GM18526 (cell line): Measurements from ENCODE around the gene KMT2B.

Source experiments
- POLR2A ChIP-seq: IDR thresholded peaks from 3 replicates; pipeline ENCODE4 v1.6.1; 2011; ENCODE audit not compliant: insufficient read length; ENCODE audit errors: extremely low read depth

KMT2B gene

DNA sequence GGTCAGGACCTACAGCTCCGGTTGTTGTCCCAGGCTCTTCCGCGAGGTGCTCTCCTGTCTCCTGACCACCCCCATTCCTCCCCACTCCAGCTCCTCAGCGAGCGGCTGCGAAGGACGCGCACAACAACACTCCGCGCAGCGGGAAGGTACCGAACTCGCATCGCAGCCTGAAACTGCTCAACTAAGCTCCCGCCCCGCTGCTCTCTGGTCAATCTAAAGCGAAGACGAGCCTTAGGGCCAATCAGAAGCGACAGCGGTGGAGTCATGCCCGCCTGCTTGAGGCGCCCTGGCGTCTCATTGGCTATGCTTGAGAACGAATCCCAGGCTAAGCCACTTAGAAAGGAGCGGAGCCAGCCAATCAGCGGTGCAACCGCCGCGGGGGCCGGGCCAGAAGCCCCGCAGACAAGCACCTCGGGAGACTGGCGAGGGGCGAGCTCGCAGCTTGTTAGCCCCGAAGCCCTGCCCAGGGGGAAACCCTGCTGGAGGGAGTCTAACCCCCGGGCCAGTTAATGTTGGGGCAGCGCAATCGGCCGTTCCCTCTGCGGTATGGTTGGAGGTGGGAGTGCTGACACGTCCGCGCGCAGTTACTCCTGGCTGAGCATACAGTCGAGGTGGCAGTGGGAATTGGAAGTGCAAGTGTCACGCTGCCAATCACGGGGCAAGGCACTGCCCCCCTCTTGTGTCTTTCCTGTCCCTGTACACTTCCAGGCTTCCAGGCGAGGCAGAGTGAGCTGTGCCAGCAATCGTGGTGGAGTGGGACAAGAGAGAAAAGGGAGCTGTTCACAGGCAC, 15.4 kb upstream of the KMT2B start:
- peak; percentile 78 for TF ChIP-seq POLR2A

DNA sequence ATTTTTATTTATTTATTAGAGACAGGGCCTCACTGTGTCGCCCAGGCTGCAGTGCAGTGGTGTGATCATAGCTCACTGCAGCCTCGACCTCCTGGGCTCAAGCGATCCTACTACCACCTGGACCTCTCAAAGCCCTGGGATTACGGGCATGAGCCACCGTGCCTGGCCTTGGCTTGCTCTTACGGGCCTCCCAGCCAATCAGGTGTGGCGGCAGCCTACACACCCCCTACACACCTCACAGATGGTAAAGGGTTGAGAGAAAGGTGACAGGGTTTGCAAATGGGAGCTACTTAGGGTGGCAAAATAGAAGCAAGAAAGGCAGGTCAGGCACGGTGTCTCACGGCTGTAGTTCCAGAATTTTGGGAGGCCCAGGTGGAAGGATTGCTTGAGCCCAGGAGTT, 14.5 kb upstream of the KMT2B start:
- TF ChIP-seq POLR2A: no peak

DNA sequence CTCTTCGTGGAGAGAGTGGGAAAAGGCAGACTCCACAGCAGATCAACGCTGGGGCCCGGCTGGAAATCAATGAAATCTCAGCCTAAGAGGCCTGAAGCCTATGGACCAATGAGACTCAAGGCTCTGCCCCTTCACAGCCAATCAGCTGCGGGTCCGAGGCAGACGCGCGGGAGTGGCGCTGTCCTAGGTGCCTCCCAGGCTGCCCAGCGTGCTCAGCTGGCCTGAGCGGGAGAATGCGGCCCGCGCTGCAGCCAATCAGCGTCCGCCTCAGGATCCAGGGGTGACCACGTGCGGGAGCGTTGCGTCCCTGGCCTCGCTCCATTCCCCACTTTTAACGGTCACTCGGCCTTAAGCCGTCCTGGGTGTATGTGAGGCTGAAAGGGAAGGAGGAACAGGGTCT, 13.6 kb upstream of the KMT2B start, which contains the start of gene ZBTB32:
TSS of gene ZBTB32 (plus strand) at position 341 of the 400 bp plus-strand sequence. CDS start 10,069 bp downstream, outside the sequence.
- TF ChIP-seq POLR2A: no peak

DNA sequence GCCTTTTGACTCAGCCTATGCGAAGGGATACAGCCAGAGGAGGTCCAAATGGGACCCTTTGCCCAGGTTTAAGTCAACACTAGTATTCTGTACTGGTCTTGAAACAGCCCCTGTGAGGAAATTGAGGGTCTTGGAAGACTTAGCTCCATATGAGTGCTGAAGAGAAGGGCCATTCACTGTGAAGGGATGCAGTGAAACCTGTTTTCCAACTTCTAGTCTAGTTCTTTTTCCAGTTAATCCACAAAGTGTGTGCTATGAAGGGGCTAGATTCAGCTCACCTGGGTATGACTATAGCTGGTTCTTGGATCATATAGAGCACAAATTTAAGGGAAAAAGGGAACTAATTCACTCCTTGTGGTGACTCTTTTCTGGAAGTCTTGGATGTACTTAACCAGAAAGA, 9.4 kb upstream of the KMT2B start:
- no peak for TF ChIP-seq POLR2A

DNA sequence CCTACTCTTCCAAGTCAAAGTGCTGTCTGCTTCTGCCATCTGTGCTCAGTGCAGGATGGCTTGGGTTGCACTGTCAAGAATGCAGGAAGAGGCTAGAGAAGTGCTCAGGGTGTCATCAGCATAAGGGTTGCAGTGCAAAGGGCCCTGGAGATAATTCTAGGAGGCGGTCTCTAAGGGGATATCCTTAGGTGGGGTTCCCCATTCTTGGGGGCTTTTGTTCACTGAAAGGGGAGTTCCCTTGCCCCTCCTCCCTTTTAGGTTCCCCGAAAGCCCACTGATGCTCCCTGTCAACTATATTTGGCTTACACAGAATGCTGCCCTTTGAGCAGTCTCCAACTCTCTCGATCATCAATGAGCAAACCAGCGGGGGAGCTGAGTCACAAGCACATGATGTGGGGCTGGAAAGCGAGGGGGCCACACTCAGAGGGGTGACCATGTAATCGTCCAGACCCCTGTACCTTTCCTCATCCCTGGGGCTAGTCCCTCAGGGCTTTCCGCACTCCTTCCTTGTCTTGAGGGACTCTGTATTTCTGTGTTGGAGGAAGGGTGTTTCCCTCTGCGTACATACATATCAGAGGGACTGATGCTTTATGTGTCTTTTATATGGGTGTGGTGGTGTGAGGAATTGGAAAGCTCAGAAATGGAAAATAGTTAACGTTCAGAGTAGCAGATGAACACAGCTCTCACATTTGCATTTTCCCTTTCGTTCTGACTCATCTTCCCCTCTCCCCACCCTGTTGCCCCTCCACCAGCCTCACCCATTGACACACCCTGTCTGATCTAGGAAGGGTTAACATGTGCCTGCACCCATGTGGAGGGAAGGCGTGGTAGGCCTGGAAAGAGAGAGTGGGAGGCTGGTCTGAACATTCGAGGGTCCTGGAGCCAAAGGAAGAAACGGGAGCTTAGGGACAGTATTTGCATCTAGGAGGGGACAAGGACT, 6.7 kb upstream of the KMT2B start:
- TF ChIP-seq POLR2A: peak; percentile 54

DNA sequence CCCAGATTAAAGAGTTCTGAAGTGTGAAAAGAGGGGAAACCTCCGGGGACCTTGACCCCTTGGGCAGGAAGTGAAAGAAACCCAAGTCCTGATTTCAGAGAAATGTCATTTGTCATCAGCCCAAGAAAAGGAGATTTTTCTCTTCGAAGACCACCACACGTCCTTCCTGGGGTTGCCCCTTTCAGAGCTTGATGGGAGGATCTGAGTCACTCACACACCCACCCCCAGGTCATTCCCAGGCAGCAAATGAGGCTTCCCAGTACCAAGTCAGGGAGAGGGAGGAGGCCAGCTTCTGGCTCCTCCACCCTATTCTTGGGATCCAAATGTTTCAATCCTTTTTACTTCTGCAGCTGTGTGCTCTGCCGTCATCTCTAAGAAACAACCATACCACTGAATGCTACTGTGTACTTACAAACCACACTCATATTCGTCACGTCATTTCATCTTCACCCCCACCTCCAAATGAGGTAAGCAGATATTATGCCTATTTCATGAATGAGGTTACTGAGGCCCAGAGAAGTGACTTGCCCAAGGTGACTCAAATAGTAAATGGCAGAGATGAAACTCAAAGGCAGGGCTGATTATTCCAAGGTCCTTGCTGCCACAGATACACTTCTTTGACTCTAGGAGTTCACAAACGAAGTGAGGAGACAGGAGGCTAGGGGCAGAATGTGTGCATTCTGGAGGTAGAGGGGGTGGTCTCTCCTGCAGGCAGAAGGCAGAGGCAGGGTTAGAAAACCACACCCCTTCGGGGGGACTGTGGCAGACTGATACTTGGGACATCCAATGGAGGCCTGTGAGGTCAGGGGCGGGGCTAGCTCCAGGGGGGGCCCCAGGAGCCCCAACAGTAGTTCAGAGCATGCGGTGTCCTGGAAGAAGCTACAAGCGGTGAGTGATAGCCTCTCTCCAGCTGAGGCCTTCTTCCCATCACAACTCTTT, 5.0 kb upstream of the KMT2B start:
- peak; percentile 79 for TF ChIP-seq POLR2A

DNA sequence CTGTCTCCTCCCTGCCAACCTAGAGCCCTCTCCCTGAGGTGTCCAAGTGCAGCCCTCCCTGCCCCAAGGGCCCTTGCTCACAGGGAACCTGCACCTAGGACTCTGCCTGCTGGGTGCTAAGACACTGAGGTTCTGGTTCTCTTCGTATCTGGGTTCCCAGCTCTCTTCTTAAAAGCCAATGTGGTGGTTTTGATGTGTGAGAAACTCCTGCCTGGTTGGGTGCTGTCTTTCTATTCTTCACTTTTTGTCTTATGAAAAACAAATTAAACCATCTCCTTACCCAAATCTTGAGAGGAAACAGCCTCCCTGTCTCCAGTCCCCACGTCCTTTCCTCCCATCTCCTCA, 4.3 kb upstream of the KMT2B start:
- no peak for TF ChIP-seq POLR2A

DNA sequence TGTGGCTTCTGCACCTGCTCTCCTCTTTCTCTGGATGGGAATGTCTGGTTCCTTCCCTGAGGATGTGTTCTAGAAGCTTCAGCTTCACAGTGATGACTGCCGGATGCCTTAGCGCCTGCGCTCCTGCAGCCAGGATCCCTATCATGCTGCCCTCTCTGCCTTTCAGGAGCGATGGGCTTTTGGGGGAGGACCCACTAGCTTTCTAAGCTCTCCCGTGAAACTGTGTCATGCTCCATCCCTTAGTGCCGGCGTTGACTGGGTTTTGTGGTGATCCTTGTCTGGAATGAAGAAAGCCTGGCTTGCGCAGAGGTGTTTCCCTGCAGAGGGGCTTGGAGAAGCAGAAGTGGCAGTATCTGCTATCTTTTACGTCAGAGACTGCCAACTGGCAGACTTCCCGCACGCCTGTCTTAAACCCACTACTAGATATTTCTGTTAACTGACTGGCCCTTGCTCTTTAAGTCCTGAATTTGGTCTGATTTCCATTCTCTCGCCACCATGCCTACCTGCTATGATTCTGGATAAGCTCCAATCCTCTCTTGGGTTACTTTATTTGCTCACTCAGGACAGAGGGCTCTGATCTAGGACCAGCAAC, 3.8 kb upstream of the KMT2B start:
- TF ChIP-seq POLR2A: no peak

DNA sequence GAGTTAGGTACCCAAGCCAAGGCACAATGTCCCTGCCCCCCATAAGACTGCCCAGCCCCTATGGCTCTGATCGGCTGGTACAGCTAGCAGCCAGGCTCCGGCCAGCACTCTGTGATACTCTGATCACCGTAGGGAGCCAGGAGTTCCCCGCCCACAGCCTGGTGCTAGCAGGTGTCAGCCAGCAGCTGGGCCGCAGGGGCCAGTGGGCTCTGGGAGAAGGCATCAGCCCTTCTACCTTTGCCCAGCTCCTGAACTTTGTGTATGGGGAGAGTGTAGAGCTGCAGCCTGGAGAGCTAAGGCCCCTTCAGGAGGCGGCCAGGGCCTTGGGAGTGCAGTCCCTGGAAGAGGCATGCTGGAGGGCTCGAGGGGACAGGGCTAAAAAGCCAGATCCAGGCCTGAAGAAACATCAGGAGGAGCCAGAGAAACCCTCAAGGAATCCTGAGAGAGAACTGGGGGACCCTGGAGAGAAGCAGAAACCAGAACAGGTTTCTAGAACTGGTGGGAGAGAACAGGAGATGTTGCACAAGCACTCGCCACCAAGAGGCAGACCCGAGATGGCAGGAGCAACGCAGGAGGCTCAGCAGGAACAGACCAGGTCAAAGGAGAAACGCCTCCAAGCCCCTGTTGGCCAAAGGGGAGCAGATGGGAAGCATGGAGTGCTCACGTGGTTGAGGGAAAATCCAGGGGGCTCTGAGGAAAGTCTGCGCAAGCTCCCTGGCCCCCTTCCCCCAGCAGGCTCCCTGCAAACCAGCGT, 3.0 kb upstream of the KMT2B start:
- no peak for TF ChIP-seq POLR2A

DNA sequence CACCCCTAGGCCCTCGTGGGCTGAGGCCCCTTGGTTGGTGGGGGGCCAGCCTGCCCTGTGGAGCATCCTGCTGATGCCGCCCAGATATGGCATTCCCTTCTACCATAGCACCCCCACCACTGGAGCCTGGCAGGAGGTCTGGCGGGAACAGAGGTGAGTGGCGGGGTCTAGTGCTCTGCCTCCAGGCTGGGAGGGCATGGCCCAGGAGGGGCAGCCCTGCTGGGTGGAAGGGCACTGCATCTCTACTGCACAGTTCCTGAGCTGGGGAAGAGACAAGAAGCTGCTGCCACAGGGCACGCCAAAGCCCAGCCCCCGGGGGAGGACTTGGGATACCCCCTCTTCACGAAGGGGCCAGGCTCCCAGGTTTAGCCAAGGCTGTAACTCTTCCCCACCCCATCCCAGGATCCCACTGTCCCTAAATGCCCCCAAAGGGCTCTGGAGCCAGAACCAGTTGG, 2.4 kb upstream of the KMT2B start:
- no peak for TF ChIP-seq POLR2A

DNA sequence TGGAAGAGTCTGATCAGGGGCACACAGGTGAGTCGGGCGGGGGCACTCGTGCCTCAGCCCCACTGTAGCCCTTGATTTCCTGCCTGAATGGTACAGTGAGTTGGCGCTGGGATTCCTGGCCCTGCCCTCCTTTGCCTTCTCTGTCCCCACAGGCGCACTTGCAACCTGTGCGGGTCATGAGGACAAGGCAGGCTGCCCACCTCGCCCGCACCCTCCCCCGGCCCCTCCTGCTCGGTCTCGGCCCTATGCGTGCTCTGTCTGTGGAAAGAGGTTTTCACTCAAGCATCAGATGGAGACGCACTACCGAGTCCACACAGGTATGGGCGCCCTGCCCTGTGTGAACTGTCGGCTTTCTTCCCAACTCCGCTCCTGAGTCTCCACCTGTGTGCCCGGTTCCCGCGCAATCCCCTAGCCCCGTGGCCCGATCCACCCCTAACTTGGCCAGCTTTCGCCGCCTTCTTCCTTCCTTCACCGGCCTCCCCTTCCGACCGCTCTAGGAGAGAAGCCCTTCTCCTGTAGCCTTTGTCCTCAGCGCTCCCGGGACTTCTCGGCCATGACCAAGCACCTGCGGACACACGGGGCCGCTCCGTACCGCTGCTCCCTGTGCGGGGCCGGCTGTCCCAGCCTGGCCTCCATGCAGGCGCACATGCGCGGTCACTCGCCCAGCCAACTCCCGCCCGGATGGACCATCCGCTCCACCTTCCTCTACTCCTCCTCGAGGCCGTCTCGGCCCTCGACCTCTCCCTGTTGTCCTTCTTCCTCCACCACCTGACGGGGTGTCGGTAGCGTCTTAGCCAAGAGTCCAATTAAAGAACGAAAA, 1.6 kb upstream of the KMT2B start:
- no peak for TF ChIP-seq POLR2A

DNA sequence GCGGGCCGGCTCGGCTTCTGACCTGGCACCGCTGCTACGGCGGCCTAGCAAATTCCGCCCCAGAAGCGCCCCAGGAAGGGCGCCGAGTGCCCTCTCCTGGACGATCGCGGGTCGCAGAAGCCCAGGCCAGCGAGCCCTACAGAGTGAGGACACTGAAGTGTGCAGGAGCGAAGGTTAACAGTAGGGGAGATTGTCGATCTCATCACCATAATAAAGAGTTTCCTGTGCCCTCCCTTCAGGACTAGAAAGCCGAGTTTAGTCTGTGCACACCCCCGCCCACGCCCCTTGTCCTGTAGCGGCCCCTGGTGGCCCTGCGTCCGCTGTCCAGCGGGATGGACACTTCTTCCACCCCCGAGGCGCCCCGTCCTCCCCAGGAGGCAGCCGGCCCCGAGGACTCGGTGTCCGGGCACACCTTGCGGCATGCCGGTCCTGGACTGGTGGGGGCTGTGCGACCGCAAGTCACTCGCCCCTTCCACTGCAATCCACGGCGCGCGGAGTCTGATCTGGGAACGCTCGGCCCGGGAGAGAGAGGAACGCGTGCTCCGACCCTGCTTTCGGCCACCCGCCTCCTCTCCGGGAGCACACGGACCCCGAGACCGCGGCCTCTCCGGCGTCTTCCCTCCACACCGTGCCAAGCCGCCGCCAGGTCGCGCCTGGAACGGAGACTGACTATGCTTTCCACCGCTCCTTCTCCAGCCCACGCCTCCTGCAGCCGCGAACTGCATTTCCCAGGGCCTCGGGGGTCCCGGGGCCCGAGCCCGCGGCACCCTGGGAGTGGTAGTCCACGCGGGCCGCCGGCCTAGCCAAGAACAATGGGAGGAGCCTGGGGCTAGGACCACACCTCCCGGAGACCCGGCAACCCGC, 770 bp upstream of the KMT2B start:
- TF ChIP-seq POLR2A: no peak
